Liver (tissue), 3 donors: ENCODE measurements around the gene COL23A1.

Experiments
- HNF4G ChIP-seq: IDR thresholded peaks from 2 replicates; pipeline ENCODE4 v1.6.1; 2016; ENCODE audit warnings: antibody characterized with exemption
- JUND ChIP-seq, 2 donors: IDR thresholded peaks; 2 replicates each; pipeline ENCODE4 v1.6.1; 2016; ENCODE audit warnings: antibody characterized with exemption in 2 of 2
- RAD21 ChIP-seq, 2 donors: IDR thresholded peaks; 2 replicates each; pipeline ENCODE4 v1.6.1; 2016; ENCODE audit warnings: antibody characterized with exemption in 2 of 2, mild to moderate bottlenecking in 2 of 2
- TF ChIP-seq, protein P1 (sequence below): fragments of 150-350 bp; IDR thresholded peaks from 2 replicates; pipeline ENCODE4 v1.5.1; 2017; ENCODE audit warnings: improper control_type of control experiment, low read depth, low read length; ENCODE audit not compliant: missing input control
- TF ChIP-seq, protein P2 (sequence below): IDR thresholded peaks from 2 replicates; pipeline ENCODE4 v1.6.1; 2016; ENCODE audit warnings: antibody characterized with exemption
- donor health status: healthy.
- donor health status: healthy.

DNA sequence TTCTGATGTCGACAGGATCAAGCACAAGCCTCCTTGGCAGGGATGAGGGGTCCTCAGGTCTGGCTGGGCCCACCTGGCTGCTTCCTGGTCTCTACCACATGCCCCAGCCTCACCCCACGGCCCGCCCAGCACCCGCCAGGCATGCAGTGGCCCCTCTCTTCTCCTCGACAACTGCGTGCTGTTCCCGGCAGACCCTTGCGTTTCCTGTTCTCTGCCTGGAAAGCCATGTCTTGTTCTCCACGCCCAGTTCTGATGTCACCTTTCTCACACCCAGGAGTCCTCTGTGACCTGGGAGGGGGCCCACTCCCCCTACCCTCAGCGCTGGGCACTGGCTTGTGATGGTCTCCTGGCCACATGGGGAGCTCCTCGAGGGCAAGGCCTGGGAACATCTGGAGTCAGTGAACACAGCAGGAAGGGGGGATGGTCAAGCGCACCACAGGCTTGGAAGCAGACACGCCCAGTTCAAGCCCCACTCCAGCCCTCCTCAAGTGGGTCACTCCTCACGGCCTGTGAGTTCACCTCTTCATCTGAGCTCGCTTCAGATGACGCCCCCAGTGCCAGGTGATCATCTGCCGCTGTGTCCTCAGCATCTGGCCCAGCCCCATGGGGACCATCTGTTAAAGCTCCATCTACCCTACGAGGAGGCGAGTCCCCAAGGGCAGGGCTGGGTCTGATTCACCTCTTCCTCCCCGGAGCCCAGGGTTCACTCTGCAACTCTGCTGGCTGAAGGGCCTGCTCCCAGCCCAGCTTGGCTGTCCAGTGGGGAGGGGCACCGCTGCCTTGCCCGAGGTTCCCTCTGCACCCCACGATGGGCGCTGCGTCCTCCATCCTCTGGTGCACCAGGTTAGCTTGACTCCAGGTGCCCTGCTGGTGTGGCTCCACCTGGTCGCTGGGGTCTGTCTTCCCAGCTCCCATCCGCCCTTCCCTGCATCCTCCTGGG is 224.4 kb downstream of the COL23A1 start:
- TF ChIP-seq JUND (IDR thresholded peaks at IDR 0.05) (no peak), RAD21 (IDR thresholded peaks at IDR 0.05) (no peak), HNF4G (no peak)
- TF ChIP-seq, protein P1, sequence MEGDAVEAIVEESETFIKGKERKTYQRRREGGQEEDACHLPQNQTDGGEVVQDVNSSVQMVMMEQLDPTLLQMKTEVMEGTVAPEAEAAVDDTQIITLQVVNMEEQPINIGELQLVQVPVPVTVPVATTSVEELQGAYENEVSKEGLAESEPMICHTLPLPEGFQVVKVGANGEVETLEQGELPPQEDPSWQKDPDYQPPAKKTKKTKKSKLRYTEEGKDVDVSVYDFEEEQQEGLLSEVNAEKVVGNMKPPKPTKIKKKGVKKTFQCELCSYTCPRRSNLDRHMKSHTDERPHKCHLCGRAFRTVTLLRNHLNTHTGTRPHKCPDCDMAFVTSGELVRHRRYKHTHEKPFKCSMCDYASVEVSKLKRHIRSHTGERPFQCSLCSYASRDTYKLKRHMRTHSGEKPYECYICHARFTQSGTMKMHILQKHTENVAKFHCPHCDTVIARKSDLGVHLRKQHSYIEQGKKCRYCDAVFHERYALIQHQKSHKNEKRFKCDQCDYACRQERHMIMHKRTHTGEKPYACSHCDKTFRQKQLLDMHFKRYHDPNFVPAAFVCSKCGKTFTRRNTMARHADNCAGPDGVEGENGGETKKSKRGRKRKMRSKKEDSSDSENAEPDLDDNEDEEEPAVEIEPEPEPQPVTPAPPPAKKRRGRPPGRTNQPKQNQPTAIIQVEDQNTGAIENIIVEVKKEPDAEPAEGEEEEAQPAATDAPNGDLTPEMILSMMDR, result no peak
- TF ChIP-seq, protein P2, sequence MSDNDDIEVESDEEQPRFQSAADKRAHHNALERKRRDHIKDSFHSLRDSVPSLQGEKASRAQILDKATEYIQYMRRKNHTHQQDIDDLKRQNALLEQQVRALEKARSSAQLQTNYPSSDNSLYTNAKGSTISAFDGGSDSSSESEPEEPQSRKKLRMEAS, result no peak
